GM12892 (cell line): Measurements from ENCODE around the gene NAA80. TPM values are rescaled to one million over a fixed set of nuclear protein-coding genes. Genes with fewer than 3 reads are reported as not detected.

ENCODE experiments used
- DNase-seq: peaks from one replicate; pipeline ENCODE4 v3.0.0; 2011; ENCODE audit not compliant: insufficient read length
- FAIRE-seq: peaks from 2 replicates; lab custom pipeline; 2011; peaks lifted over from hg19 to GRCh38; lab: Jason Lieb, UNC
- POLR2A ChIP-seq: IDR thresholded peaks from 2 replicates; pipeline ENCODE4 v1.6.1; 2011; ENCODE audit warnings: low read depth, low read length, control low read depth
- POLR2AphosphoS5 ChIP-seq: IDR thresholded peaks from 2 replicates; pipeline ENCODE4 v1.6.1; 2011; ENCODE audit warnings: low read depth, low read length, control low read depth
- TAF1 ChIP-seq: IDR thresholded peaks from 2 replicates; pipeline ENCODE4 v1.6.1; 2011; ENCODE audit warnings: low read depth, mild to moderate bottlenecking, control low read depth, low read length, borderline replicate concordance
- polyA plus RNA-seq: library from polyadenylated mRNA; unstranded; fragments of >200 nt; gene quantifications from one replicate; pipeline ENCODE4 v1.2.1, GENCODE V29; 2012; ENCODE audit warnings: missing spikeins, inconsistent platforms; ENCODE audit not compliant: missing spikeins

The NAA80 gene
- 9.8 TPM for polyA plus RNA-seq

GRCh38 chr3:50298836-50299637, at the start of gene NAA80, which contains the start of gene HYAL3:
NAA80 (minus strand) TSS chr3:50299405; CDS start chr3:50297463, 1,942 bp downstream.
HYAL3 (minus strand) TSS chr3:50299405; CDS start chr3:50295602, 3,803 bp downstream.
- peak; percentile 99 for FAIRE-seq
- TF ChIP-seq TAF1 (peak; percentile 50; the same call in 1 of the 2 replicates), POLR2A (peak; percentile 94), POLR2AphosphoS5 (peak; percentile 91)

GRCh38 chr3:50347187-50347813, 48.1 kb upstream of the NAA80 start:
- FAIRE-seq, result peak; percentile 84
- no peak for DNase-seq
- TF ChIP-seq TAF1 (no peak), POLR2A (no peak), POLR2AphosphoS5 (no peak)

More at GRCh38 chr3:50298836-50299637, at the start of gene NAA80, which contains the start of gene HYAL3:
- DNase-seq, result peak; percentile 95

DNA sequence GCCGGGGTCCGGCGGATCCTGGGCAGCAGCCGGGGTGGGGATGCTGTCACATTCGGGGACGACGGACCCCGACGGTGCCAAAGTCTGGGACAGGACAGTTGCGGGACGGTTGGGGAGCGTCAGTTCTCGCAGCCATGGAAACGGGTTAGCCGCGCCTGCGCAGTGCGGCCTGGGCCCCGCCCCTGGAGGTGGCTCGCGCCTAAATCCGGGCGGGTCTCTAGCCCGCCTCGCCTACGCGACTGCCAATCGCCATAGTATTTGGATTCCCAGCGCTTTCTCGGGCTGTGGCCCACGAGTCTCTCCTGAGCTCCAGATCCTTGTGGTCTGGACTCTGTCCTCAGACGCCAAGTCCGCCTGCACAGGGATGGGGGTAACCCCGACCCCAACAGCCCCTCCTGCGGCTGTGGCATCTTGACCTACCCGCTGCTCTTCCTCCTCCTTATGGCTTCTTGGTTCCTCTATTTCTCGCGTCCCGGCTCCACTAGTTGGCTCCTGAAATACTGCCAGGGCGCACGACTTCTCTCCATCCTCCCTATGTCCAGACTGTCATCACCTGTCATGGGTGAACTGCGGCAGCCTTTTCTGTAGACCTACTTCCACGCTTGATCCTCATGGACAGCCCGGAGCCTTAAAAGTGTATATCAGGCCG, 46.5 kb upstream of the NAA80 start, which contains the start of gene ZMYND10:
Gene ZMYND10 (minus strand): TSS at position 147 of the 649 bp plus-strand sequence. CDS start 153 bp downstream, outside the sequence.
- peak; percentile 76 for DNase-seq
- TF ChIP-seq POLR2A (no peak), TAF1 (no peak), POLR2AphosphoS5 (no peak)

DNA sequence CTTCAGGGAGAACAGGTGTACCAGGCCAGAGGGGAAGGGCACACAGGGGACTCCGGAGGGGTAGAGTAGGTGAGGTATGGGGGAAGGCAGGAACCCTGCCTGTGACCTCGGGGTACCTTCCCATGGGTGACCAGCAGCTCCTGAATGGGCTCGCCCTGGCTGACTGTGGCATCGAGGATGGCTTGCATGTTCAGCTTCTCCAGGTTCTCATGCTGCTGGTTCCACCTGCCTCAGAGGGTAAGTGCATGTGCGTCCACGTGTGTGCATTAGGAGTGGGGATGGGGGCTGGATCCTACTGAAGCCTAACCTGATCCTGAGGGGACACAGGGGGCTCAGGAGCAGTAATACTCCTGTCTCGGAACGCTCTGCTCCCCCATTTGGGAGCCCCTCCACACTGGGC, 45.8 kb upstream of the NAA80 start:
- no peak for FAIRE-seq

More for the DNA sequence above, 46.5 kb upstream of the NAA80 start, which contains the start of gene ZMYND10:
- peak; percentile 88 for FAIRE-seq

DNA sequence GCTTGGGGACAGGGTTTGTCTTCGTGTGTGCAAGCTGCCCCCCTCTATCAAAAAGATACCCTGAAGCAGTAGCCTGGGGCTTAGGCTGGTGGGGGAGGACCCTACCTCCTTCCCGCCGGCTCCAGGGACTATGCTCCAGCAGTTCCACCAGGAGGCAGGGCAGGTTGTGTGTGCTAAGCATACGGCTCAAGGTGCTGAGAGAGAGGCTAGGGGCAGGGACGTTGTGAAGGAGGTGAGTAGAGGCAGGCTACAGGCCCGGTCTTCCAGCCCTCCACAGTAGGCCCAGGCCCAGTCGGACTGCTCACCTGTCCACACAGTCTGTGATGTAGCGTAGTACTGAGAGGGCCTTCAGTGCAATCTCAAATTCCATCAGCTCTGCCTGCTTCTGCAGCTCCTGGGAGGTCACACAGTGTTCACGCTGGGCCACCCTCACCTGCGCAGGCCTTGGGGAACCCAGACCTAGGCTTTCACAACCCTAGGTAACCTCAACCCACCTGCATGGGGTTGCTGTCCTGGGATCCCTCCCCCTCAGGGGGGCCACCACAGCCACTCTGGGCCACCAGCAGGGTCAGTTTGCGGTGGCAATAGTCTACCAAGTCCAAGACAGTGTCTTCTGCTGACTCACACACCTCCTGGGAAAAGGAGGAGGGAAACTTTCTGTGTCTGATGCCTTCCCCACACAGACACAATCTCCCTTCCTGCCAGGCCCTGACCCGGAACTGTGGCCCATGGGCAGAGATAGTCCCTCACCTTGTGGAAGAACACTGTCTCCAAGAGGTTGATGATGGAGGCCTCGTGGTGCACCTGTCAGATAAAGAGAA, 43.8 kb upstream of the NAA80 start:
- DNase-seq (no peak), FAIRE-seq (no peak)
- TF ChIP-seq POLR2AphosphoS5 (no peak), TAF1 (no peak), POLR2A (no peak)

More for the DNA sequence above, 45.8 kb upstream of the NAA80 start:
- TF ChIP-seq POLR2A (no peak), POLR2AphosphoS5 (no peak), TAF1 (no peak)
- DNase-seq, result no peak

- no peak for TF ChIP-seq TAF1
- no peak for TF ChIP-seq POLR2A
- DNase-seq, result no peak
- no peak for FAIRE-seq
Measured at GRCh38 chr3:50341996-50342650, 42.9 kb upstream of the NAA80 start.

- FAIRE-seq, result no peak
- TF ChIP-seq POLR2AphosphoS5 (no peak), TAF1 (no peak), POLR2A (no peak)
- no peak for DNase-seq
Measured at GRCh38 chr3:50341537-50341936, 42.3 kb upstream of the NAA80 start.

GRCh38 chr3:50340448-50341329, 41.5 kb upstream of the NAA80 start, which contains the start of gene RASSF1:
RASSF1 (minus strand) TSS chr3:50340836; CDS start chr3:50340805, 31 bp downstream.
- FAIRE-seq, result peak; percentile 82
- TF ChIP-seq TAF1, result no peak
- peak; percentile 38; the same call in 1 of the 2 replicates for TF ChIP-seq POLR2AphosphoS5
- 0 out of 2 replicates have a peak, but pooled peaks have one; percentile 19 for TF ChIP-seq POLR2A
- peak; percentile 80 for DNase-seq

DNA sequence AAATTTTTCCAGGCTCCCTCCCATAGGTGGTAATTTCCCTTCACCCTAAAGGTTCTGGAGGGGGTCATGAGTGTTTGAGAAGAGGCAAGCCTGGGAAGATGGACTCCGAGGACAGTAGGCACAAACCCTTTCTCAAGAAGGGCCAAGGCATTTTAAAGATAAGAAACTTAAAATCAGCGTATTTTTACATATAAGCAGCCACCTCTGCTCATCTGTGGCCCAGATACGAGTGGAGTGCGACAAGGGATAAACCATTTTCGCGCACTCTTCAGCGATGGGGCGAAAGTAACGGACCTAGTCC, 40.9 kb upstream of the NAA80 start:
- DNase-seq, result no peak
- FAIRE-seq, result no peak
- TF ChIP-seq POLR2A (no peak), TAF1 (no peak), POLR2AphosphoS5 (no peak)

- FAIRE-seq, result peak; percentile 62
- TF ChIP-seq TAF1 (no peak), POLR2AphosphoS5 (no peak), POLR2A (no peak)
- DNase-seq, result no peak
Measured at GRCh38 chr3:50339485-50340146, 40.4 kb upstream of the NAA80 start.
